NCI-H1694 treated with DMSO at 0.1 percent for 48 hours (cell line): ENCODE results near the gene PRCC.

ENCODE experiments used
- DNase-seq: peaks from one replicate; lab custom pipeline; 2025; lab: John Stamatoyannopoulos, UW

Gene PRCC

GRCh38 chr1:156814571-156815260, 47.4 kb downstream of the PRCC start:
- no peak for DNase-seq

GRCh38 chr1:156815307-156815826, 48.0 kb downstream of the PRCC start:
- DNase-seq = no peak

- no peak for DNase-seq
Measured at GRCh38 chr1:156815961-156816422, 48.7 kb downstream of the PRCC start.

GRCh38 chr1:156816561-156817328, 49.4 kb downstream of the PRCC start, which contains the start of gene SH2D2A:
Gene SH2D2A (minus strand): TSS chr1:156816848. CDS start chr1:156816708, 140 bp downstream.
- DNase-seq = no peak

- no peak for DNase-seq
Measured at GRCh38 chr1:156821801-156822200, 54.5 kb downstream of the PRCC start.

GRCh38 chr1:156822680-156823079, 55.3 kb downstream of the PRCC start:
- no peak for DNase-seq

GRCh38 chr1:156823210-156823790, 56.0 kb downstream of the PRCC start:
- DNase-seq = no peak

GRCh38 chr1:156826630-156827029, 59.3 kb downstream of the PRCC start:
- DNase-seq = no peak

- no peak for DNase-seq
Measured at GRCh38 chr1:156828400-156829124, 61.2 kb downstream of the PRCC start.

- DNase-seq = no peak
Measured at GRCh38 chr1:156832434-156832833, 65.1 kb downstream of the PRCC start.

GRCh38 chr1:156833603-156834002, 66.3 kb downstream of the PRCC start:
- no peak for DNase-seq

- no peak for DNase-seq
Measured at GRCh38 chr1:156834322-156834721, 67.0 kb downstream of the PRCC start.

GRCh38 chr1:156836041-156836654, 68.8 kb downstream of the PRCC start:
- DNase-seq = no peak

- DNase-seq = no peak
Measured at GRCh38 chr1:156836892-156837291, 69.6 kb downstream of the PRCC start.

- peak; percentile 52 for DNase-seq
Measured at GRCh38 chr1:156838972-156839371, 71.6 kb downstream of the PRCC start.

- no peak for DNase-seq
Measured at GRCh38 chr1:156839426-156840109, 72.2 kb downstream of the PRCC start.

GRCh38 chr1:156840186-156840897, 73.0 kb downstream of the PRCC start:
- DNase-seq = no peak

- DNase-seq = no peak
Measured at GRCh38 chr1:156840898-156841279, 73.6 kb downstream of the PRCC start.

GRCh38 chr1:156841295-156841855, 74.0 kb downstream of the PRCC start:
- no peak for DNase-seq
